ENCODE results near the gene WFDC9.
"Not testable (repeated sequence)": the region's sequence is repeated elsewhere in the genome, so short reads cannot be mapped to it uniquely, and the experiment has no call there.

GRCh38 chr20:45641076-45641475 is 10.0 kb upstream of the WFDC9 start:
- not testable (repeated sequence) for TF ChIP-seq SUZ12 (IDR thresholded peaks at IDR 0.05; ENCODE audit: extremely low read depth, insufficient read depth, insufficient read length); YY1 (IDR thresholded peaks at IDR 0.05; ENCODE audit: insufficient read depth, insufficient read length); ZNF274 (IDR thresholded peaks at IDR 0.05; ENCODE audit: low read depth, low read length)

Measured in NT2/D1 (cell line).